ENCODE results near the gene CLPSL2. TPM values are rescaled to one million over a fixed set of nuclear protein-coding genes. Genes with fewer than 3 reads are reported as not detected.

CLPSL2 gene
- total RNA-seq, 4 donors from 2014 or later, result not detected

DNA sequence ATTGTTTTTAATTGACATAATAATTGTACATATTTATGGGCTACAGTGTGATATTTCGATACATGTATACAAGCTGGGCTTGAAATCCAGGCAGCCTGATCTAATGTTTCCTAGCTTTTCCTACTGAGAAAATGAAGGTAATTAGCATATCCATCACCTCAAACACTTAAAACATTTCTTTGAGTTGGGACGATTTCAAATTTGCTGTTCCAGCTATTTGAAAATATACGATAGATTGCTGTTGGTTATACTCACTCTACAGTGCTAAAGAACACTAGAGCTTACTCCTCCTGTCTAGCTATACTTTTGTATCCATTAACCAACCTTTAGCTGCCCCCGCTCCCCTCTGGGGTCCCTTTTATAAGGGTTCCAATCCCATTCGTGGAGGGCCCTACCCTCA lies 33.4 kb downstream of the CLPSL2 start:
- H3K9me3 ChIP-seq, result no peaks in the 10 kb centered on the region
- H3K36me3 ChIP-seq, result no peaks in the 10 kb centered on the region
- 60 to 81% methylated on average over 1 to 5 of the region's 5 CpGs for WGBS, 2 donors (ENCODE audit: low coverage in 1 of 2)
- H3K4me1 ChIP-seq, result peaks cover 0 to 5% (median 3%) of the 10 kb centered on the region in 4 donors
- TF ChIP-seq POLR2AphosphoS5 (IDR thresholded peaks at IDR 0.05) (no peak), POLR2A (IDR thresholded peaks at IDR 0.05) (no peak), EP300 (IDR thresholded peaks at IDR 0.05; ENCODE audit: low read depth) (no peak)
- TF ChIP-seq, protein P1, sequence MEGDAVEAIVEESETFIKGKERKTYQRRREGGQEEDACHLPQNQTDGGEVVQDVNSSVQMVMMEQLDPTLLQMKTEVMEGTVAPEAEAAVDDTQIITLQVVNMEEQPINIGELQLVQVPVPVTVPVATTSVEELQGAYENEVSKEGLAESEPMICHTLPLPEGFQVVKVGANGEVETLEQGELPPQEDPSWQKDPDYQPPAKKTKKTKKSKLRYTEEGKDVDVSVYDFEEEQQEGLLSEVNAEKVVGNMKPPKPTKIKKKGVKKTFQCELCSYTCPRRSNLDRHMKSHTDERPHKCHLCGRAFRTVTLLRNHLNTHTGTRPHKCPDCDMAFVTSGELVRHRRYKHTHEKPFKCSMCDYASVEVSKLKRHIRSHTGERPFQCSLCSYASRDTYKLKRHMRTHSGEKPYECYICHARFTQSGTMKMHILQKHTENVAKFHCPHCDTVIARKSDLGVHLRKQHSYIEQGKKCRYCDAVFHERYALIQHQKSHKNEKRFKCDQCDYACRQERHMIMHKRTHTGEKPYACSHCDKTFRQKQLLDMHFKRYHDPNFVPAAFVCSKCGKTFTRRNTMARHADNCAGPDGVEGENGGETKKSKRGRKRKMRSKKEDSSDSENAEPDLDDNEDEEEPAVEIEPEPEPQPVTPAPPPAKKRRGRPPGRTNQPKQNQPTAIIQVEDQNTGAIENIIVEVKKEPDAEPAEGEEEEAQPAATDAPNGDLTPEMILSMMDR (IDR thresholded peaks at IDR 0.05), result no peak
- H3K27me3 ChIP-seq, result peaks cover 22% of the 10 kb centered on the region
- in situ Hi-C loops (cut with MboI; ENCODE audit: low pct_ligation_motif_present in 1 of 4, low pct_unique_long_range_greater_than_20kb in 1 of 4, low sequenced_read_pairs in 3 of 4), result no loop called here
- no peak overlapping the region for H3K27ac ChIP-seq
- H3K4me3 ChIP-seq, result no peak overlapping the region
- DNase-seq, result no peak
- intact Hi-C loops (cut with DNase I; ENCODE audit: low total_unique reads), result no loop called here

DNA sequence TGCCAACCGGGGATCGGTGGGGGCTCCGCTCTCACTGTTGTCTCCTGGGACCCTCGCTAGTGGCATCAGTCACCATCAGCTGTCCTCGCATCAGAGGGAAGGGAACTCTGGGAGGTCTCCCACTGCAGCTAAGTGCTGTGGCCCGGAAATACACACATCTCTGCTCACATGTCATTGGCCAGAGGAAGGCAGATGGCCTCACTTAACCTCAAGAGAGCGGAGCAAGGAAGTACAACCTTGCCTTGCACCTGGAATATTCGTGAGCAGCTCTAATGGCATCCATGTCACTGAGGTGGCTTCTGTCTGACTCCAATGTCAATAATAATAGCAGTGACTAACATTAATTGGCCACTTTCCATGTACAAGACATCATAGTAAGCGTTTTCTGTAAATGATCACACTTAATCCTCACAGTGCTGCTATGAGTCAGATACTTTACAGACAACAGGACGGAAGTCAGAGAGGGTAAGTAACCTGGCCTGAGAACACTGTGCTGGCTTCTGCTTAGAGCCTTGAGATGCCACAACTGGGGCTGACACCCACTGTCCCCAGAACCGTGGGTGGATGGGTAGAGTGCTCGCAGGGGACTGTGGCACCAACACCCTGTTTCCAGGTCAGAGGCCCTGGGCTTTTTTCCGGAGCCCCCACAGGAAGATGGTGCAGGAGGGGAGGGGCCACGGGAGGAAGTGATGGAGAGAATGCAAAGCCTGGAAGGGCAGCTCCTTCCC lies 34.7 kb downstream of the CLPSL2 start:
- H3K4me3 ChIP-seq, result no peak overlapping the region
- H3K9me3 ChIP-seq, result no peaks in the 10 kb centered on the region
- H3K27ac ChIP-seq, result no peak overlapping the region
- WGBS, 2 donors (ENCODE audit: low coverage in 1 of 2), result 65 to 73% methylated on average over 3 to 14 of the region's 14 CpGs
- H3K4me1 ChIP-seq, result no peaks in the 10 kb centered on the region
- H3K27me3 ChIP-seq, result peaks cover 11% of the 10 kb centered on the region
- TF ChIP-seq POLR2AphosphoS5 (IDR thresholded peaks at IDR 0.05), result no peak
- TF ChIP-seq POLR2A (IDR thresholded peaks at IDR 0.05), result no peak
- no peak for TF ChIP-seq EP300 (IDR thresholded peaks at IDR 0.05; ENCODE audit: low read depth)
- TF ChIP-seq, protein P1 (IDR thresholded peaks at IDR 0.05), result no peak
- H3K36me3 ChIP-seq, result no peaks in the 10 kb centered on the region
- in situ Hi-C loops (cut with MboI; ENCODE audit: low pct_ligation_motif_present in 1 of 4, low pct_unique_long_range_greater_than_20kb in 1 of 4, low sequenced_read_pairs in 3 of 4) (no loop called here), intact Hi-C loops (cut with DNase I; ENCODE audit: low total_unique reads) (no loop called here)
- DNase-seq, result no peak

- 60 to 71% methylated on average over 2 to 6 of the region's 6 CpGs for WGBS, 2 donors (ENCODE audit: low coverage in 1 of 2)
- DNase-seq, result no peak
- Histone ChIP-seq H3K9me3 (no peaks in the 10 kb centered on the region), H3K4me1 (no peaks in the 10 kb centered on the region), H3K4me3 (no peak overlapping the region), H3K27ac (no peak overlapping the region), H3K36me3 (no peaks in the 10 kb centered on the region), H3K27me3 (peaks cover 7% of the 10 kb centered on the region)
- TF ChIP-seq POLR2A (IDR thresholded peaks at IDR 0.05) (no peak), EP300 (IDR thresholded peaks at IDR 0.05; ENCODE audit: low read depth) (no peak), POLR2AphosphoS5 (IDR thresholded peaks at IDR 0.05) (no peak)
- TF ChIP-seq, protein P1 (IDR thresholded peaks at IDR 0.05), result no peak
- intact Hi-C loops (cut with DNase I; ENCODE audit: low total_unique reads), result no loop called here
- in situ Hi-C loops (cut with MboI; ENCODE audit: low pct_ligation_motif_present in 1 of 4, low pct_unique_long_range_greater_than_20kb in 1 of 4, low sequenced_read_pairs in 3 of 4), result no loop called here
Measured at GRCh38 chr6:35811699-35811995, 35.2 kb downstream of the CLPSL2 start.

- no peak for DNase-seq
- Histone ChIP-seq H3K36me3 (no peaks in the 10 kb centered on the region), H3K27ac (no peak overlapping the region), H3K4me3 (no peak overlapping the region), H3K4me1 (no peaks in the 10 kb centered on the region), H3K27me3 (no peaks in the 10 kb centered on the region), H3K9me3 (peaks cover 0 to 4% of the 10 kb centered on the region in 2 donors)
- TF ChIP-seq, protein P1 (IDR thresholded peaks at IDR 0.05), result no peak
- TF ChIP-seq POLR2AphosphoS5 (IDR thresholded peaks at IDR 0.05) (no peak), POLR2A (IDR thresholded peaks at IDR 0.05) (no peak), EP300 (IDR thresholded peaks at IDR 0.05; ENCODE audit: low read depth) (no peak)
- intact Hi-C loops (cut with DNase I; ENCODE audit: low total_unique reads), result no loop called here
- in situ Hi-C loops (cut with MboI; ENCODE audit: low pct_ligation_motif_present in 1 of 4, low pct_unique_long_range_greater_than_20kb in 1 of 4, low sequenced_read_pairs in 3 of 4), result no loop called here
Measured at GRCh38 chr6:35817515-35817914, 41.1 kb downstream of the CLPSL2 start.

Measured in transverse colon (tissue), 4 donors.